SK-N-SH treated with all-trans-retinoic acid at 6 μM for 48 hours (cell line): ENCODE results near the gene DRAP1.

Source experiments
- POU6F1 ChIP-seq: fragments of 250-450 bp; sonication (Bioruptor Pico); IDR thresholded peaks from 2 replicates; pipeline ENCODE4 v1.8.0; 2021; ENCODE audit warnings: low read depth, mild to moderate bottlenecking, moderate library complexity, borderline replicate concordance
- RARB ChIP-seq: fragments of 250-450 bp; sonication (Bioruptor Pico); IDR thresholded peaks from 2 replicates; pipeline ENCODE4 v1.8.0; 2021; ENCODE audit warnings: mild to moderate bottlenecking, moderate library complexity

GRCh38 chr11:65912845-65913244 is 6.4 kb upstream of the DRAP1 start:
- TF ChIP-seq RARB (CRISPR knock-in tag) (no peak), POU6F1 (no peak)
